GM19023 (cell line): ENCODE measurements around the gene DTX3L.
A peak's percentile ranks its signal among the peaks of the same experiment; 100 is the strongest.

Experiments used
- ATAC-seq: cut with Tn5 transposase; IDR thresholded peaks from one replicate; pipeline ENCODE4 v1.9.1; 2021; ENCODE audit warnings: mild to moderate bottlenecking, moderate library complexity; ENCODE audit not compliant: unreplicated experiment

Gene DTX3L

DNA sequence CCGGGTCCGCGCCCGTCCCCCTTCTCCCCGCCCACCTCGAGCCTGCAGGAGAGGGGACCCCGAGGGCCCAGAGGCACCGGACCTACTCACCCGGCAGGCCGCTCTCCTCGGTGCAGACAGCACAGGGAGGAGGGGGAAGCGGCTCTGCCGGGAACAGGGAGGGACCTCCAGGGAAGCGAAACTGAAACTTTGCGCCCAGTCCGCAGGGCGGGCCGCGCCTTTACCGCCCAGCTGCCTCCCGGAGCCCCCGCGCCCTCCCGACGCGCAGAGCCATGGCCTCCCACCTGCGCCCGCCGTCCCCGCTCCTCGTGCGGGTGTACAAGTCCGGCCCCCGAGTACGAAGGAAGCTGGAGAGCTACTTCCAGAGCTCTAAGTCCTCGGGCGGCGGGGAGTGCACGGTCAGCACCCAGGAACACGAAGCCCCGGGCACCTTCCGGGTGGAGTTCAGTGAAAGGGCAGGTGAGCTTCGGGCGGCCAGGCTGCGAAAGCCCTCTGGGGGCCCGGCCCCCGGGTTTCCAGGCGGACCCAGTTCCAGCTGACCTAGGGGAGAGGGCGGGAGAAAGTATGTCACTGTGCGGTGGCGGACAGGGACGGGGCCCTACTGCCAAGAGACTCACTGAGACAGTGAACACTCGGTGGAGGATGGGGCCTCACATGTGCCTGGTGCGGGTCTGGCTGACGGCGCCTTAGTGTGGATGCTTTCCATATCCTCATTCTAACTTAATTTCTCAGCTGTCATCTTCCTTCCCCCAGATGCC, at the start of gene DTX3L, which contains the start of gene PARP9:
DTX3L (plus strand) TSS at position 184 of the 758 bp plus-strand sequence; CDS start at position 273, 89 bp downstream.
PARP9 (minus strand) TSS at position 146 of the 758 bp plus-strand sequence. CDS start 4,680 bp downstream, outside the sequence.
- peak; percentile 73 for ATAC-seq

DNA sequence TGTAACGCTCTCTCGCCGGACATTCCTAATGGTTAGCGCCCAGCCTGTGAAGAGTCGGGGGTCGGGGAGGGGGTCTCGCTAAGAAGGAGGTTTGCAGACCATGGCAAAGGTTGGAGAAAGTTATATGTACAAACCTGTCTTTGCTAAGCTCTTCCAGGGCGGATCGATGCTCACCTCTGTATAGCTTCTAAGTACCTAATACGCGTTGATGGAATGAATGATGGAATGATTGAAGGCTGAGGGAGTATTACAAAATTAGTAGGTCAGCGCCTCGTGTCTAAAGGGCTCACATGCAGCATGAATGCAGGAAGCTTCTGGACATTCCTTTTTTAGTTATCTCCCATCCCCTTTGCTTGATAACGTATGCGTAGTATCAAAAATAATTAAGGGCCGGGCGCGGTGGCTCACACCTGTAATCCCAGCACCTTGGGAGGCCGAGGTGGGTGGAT, 49.1 kb upstream of the DTX3L start:
- peak; percentile 1 for ATAC-seq

GRCh38 chr3:122515870-122516269, 48.3 kb upstream of the DTX3L start:
- ATAC-seq, result no peak

- no peak for ATAC-seq
Measured at GRCh38 chr3:122516846-122517360, 47.2 kb upstream of the DTX3L start.

DNA sequence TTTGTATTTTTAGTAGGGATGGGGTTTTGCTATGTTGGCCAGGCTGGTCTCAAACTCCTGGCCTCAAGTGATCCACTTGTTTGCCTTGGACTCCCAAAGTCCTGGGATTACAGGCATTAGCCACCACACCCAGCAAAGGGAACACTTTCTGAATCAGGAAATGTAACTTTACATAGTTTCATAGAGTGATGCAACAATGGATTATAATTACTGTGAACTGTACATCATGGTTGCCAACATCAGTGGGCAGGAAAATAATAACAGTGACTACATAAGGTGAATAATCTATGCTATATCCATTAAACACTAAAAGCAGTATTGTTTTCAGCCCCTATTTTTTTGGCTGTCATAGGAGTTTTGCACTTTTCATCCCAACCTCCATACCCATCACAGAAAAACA, 44.4 kb upstream of the DTX3L start:
- ATAC-seq, result no peak

DNA sequence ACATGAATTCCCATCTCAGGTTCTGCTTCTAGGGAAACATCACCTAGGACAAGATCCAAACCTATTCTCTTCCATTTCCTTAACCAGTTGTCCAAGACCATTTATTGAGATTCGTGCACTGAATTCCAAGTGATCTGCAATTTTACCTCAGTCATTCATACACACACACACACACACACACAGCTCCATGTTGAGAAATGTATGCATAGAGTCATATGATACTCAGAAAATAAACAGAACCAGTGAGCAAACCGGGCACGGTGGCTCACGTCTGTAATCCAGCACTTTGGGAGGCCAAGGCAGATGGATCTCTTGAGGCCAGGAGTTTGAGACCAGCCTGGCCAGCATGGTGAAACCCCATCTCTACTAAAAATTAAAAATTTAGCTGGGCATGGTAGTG, 43.3 kb upstream of the DTX3L start:
- no peak for ATAC-seq

- ATAC-seq, result no peak
Measured at GRCh38 chr3:122523317-122523716, 40.8 kb upstream of the DTX3L start.

DNA sequence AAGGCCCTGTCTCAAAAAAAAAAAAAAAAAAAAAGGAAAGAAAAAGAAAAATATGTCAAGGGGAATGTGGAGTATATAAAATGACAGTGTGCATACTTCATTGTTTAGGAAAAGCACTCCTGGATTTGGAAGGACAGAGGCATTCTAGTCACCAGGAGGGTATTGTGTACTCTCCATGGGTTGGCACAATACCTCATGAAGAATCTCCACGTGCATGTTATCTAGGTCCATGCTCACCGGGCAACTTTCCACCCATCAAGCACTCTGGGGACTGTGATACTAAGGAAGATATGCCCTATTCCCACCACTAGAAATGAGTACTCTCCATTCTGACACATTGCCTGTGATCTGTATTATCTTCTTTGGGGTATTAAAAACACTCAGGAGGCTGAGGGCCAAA, 34.0 kb upstream of the DTX3L start:
- ATAC-seq, result no peak

DNA sequence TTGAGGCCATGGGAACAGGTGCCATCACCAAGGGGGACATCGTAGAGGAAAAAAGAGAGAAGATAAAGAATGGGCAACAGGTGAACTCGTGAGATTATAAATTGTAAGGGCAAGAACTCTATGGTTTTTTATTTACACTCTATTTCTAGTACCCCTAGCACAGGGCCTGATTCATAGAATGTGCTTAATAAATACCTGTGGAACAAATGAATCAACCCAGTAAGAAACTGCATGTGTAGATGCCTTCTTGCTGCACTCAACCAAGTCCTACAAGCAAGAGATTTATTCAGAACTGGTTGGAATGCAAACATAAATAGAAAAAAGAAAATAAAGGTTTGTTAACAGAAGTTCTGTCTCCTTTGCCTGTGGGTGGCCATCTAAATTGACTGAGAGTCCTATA, 30.7 kb upstream of the DTX3L start:
- ATAC-seq, result no peak

DNA sequence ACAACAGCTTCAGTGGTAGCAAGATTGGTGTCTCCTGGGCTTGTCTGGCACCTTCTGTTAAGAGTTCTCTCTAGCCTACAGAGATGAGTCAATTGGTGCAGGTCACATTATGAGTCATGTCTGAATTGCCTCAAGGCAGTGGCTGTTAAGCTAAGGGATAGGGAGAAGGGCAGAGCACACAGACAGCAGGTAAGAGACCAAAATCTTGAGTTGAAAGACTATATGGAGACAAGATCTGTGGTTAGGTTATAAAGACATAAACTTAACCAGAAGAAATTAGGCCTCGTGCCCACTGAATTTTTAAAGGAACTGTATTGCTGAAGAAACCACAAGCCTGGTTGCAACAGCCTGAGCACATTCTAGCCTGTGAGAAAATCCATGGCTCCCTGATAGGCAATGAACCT, 30.2 kb upstream of the DTX3L start:
- ATAC-seq, result peak; percentile 100

- ATAC-seq, result no peak
Measured at GRCh38 chr3:122535964-122536631, 28.0 kb upstream of the DTX3L start.

DNA sequence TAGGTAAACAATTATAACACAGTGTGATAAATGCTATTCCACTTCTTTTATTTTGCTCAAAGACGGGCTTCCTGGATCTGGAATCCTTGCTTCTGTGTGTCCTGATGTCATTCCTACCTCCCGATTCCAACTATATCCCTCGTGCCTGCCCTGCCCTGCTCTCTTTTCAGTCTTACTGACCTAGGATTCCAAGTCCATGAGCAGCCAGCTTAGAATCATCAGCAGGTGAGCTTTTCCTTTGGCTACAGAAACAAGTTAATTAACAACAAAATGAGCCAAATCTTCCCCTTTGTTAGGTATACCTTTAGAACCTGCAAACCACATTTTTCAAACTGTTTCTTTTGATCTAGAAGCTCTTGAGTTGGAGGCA, 27.5 kb upstream of the DTX3L start:
- ATAC-seq, result no peak

DNA sequence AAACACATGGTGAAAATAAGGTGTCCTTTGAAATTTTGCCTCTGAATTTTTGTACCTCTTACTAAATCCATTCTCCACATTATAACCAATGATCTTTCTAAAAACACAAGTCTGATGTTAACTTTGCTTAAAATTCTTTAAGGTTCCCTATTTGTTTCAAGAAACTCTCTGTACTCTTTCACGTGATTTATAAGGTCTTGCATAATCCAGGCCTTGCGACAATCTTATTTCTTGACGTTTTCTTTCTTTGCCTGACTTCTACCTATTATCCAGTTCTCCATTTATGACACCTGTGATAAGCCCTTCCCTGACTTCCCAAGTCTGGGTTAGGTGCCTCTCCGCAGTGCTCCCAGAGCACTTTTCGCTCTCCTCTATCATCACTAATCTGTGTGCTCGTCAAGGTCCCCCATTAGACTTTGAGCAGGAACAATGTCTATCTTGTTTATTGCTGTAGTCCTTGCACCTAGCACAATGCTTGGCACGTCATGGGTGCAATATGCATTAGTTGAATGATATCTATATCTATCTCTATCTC, 25.1 kb upstream of the DTX3L start:
- ATAC-seq, result no peak

DNA sequence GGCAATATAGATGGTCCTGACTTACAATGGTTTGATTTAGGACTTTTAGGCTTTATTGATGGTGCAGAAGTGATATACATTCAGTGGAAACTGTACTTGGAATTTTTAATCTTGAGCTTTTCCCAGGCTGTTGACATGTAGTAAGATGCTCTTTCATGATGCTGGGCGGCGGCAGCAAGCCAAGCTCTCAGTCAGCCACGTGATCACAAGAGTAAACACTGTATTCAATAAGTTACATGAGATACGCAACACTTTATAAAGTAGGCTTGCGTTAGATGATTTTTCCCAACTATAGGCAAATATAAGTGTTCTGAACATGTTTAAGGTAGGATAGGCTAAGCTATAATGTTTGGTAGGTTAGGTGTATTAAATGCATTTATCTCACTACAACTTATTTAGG, 18.0 kb upstream of the DTX3L start:
- no peak for ATAC-seq

DNA sequence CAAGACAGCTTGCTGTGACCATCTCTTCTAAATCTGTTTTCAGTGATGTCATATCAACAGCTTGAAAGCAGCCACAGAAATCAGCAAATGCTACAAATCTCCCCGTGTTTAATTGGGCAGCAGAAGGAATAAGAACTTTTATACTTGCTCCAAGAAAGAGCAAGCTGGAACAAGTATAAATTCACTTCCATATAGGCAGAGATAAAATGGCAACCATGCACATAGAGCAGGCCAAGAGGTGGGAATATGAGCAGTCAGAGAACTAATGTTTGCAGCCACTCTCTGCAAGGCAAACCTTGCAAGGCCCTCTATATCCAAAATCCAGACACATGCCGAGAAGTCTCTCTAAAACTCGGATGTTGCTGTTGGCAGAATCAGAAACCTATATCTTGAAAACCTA, 16.1 kb upstream of the DTX3L start:
- no peak for ATAC-seq

- ATAC-seq, result no peak
Measured at GRCh38 chr3:122548619-122549018, 15.5 kb upstream of the DTX3L start.

GRCh38 chr3:122553171-122553570, 11.0 kb upstream of the DTX3L start:
- no peak for ATAC-seq

- ATAC-seq, result no peak
Measured at GRCh38 chr3:122555275-122556071, 8.7 kb upstream of the DTX3L start.

DNA sequence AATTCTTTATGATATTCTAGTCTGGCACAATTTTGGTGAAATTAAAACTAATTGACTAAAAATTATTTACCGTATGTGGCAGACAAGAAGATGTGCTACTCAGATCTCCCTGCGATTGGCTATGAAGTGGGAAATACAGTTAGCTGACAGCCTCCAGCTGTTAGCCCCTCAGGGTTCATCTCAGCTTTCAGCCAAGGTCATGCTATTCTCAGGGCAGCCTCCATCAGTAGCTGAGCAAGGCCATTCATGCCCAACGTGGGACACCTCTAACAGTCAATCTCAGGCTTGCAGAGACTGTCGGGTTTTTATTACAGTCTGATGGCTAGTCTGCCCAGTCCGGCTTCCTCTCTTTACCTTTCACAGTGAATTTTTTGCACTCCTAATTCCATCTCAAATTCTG, 6.8 kb upstream of the DTX3L start:
- ATAC-seq, result no peak

DNA sequence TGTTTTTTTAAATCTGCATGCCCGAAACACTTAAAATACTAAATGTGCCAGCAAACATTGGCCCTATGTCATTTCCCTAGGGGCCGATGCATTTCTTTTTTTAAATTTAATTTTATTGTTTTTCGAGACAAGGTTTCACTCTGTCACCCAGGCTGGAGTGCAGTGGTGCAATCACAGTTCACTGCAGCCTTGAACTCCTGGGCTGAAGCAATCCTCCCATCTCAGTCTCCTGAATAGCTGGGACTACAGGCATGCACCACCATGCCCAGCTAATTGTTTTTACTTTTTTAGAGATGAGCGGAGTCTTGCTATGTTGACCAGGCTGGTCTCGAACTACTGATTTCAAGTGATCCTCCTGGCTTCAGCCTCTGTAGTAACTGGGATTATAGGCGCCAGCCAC, 5.5 kb upstream of the DTX3L start:
- no peak for ATAC-seq

DNA sequence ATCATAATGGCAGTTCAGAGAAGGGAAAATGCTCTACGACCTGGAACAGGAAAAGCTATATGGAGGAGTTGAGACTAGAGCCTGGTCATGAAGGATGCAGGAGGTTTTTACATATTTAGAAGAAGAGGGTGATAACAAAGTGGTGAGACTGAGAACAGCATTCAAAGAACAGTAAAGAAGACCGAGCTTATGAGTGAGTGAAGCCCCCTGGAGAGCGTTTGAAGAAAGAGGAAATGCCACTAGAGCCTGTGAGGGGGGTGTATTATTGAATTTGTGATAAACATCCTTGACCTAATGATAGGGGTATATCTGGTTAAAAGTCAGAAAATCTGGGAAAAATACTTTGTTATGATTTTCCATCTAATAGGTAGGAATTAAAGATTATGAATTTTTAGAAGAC, 4.2 kb upstream of the DTX3L start:
- no peak for ATAC-seq
